ENCODE results near the gene ITPK1.

- TF ChIP-seq CTCF (conservative IDR thresholded peaks at IDR 0.05; ENCODE audit: low read length) (no peak), EZH2phosphoT487 (IDR thresholded peaks at IDR 0.05; ENCODE audit: borderline replicate concordance, low read depth, low read length) (no peak)
These were observed 4.8 kb upstream of the ITPK1 start for GRCh38 chr14:93120517-93120916.

Measured in OCI-LY7 (cell line).